CD14-positive monocyte (primary cell): ENCODE data around the gene FAIM2. TPM values are rescaled to one million over a fixed set of nuclear protein-coding genes. Genes with fewer than 3 reads are reported as not detected.

Source experiments
- DNase-seq, 3 donors: peaks; one replicate each; pipeline ENCODE4 v3.0.0-alpha.2; 2011 to 2022
- H2AFZ ChIP-seq: 2 replicates; pipeline ENCODE4 v1.6.0; 2012; ENCODE audit warnings: mild to moderate bottlenecking, low read depth, low read length, inconsistent platforms; ENCODE audit not compliant: insufficient read depth, poor library complexity, severe bottlenecking
- H3K27ac ChIP-seq, 2 donors: 1 replicate in 1 of 2; 2 replicates in 1 of 2; pipeline ENCODE4 v1.5.1; 2012 to 2013; ENCODE audit warnings: low read length in 2 of 2, control low read depth in 1 of 2, inconsistent platforms in 1 of 2, low read depth in 1 of 2, mild to moderate bottlenecking in 1 of 2
- H3K27me3 ChIP-seq, 2 donors: one replicate each; pipeline versions ENCODE4 v1.6.0 to v1.6.1; 2011 to 2013; ENCODE audit warnings: low read length in 2 of 2; ENCODE audit not compliant: control insufficient read depth in 2 of 2, insufficient read depth in 2 of 2
- H3K36me3 ChIP-seq, 2 donors: replicated peaks in 1 of 2; 1 replicate in 1 of 2; 2 replicates in 1 of 2; pipeline versions ENCODE4 v1.5.1 to v1.6.1; 2012 to 2013; ENCODE audit warnings: low read length in 2 of 2, control low read depth in 1 of 2, inconsistent platforms in 1 of 2, mild to moderate bottlenecking in 1 of 2; ENCODE audit not compliant: insufficient read depth in 2 of 2, control insufficient read depth in 1 of 2
- H3K4me1 ChIP-seq, 2 donors: 1 replicate in 1 of 2; 2 replicates in 1 of 2; pipeline versions ENCODE4 v1.5.1 to v1.6.1; 2012 to 2013; ENCODE audit warnings: low read length in 2 of 2, control low read depth in 1 of 2, inconsistent platforms in 1 of 2, mild to moderate bottlenecking in 1 of 2, moderate library complexity in 1 of 2; ENCODE audit not compliant: insufficient read depth in 2 of 2, control insufficient read depth in 1 of 2
- H3K4me2 ChIP-seq: replicated peaks from 2 replicates; pipeline ENCODE3; 2012; ENCODE audit warnings: low read length, moderate library complexity, mild to moderate bottlenecking; ENCODE audit not compliant: poor library complexity, severe bottlenecking; ENCODE audit errors: extremely low read depth
- H3K4me3 ChIP-seq, 3 experiments: fragments of 200-600 bp in 1 of 3; sonication (generic) in 1 of 3; replicated peaks in 1 of 3; 1 replicate in 2 of 3; 2 replicates in 1 of 3; pipeline ENCODE4 v1.5.1; 2011 to 2013; ENCODE audit warnings: low read length in 3 of 3, mild to moderate bottlenecking in 3 of 3, control low read depth in 2 of 3, low read depth in 2 of 3, inconsistent platforms in 1 of 3, moderate library complexity in 1 of 3
- H3K79me2 ChIP-seq: 2 replicates; pipeline ENCODE4 v1.6.0; 2012; ENCODE audit warnings: mild to moderate bottlenecking, control low read depth, inconsistent platforms, low read length, moderate library complexity; ENCODE audit not compliant: insufficient read depth
- H3K9ac ChIP-seq: 2 replicates; pipeline ENCODE4 v1.6.0; 2017; ENCODE audit warnings: low read length, mild to moderate bottlenecking; ENCODE audit not compliant: insufficient read depth, poor library complexity, severe bottlenecking
- H3K9me3 ChIP-seq, 2 donors: replicated peaks in 1 of 2; 1 replicate in 1 of 2; 2 replicates in 1 of 2; pipeline versions ENCODE4 v1.5.1 to v1.6.1; 2012 to 2013; ENCODE audit warnings: low read length in 2 of 2, control low read depth in 1 of 2; ENCODE audit not compliant: control insufficient read depth in 1 of 2, insufficient read depth in 1 of 2
- H4K20me1 ChIP-seq: 2 replicates; pipeline ENCODE4 v1.6.0; 2012; ENCODE audit warnings: mild to moderate bottlenecking, low read length, control low read depth, moderate library complexity; ENCODE audit not compliant: insufficient read depth
- H3K27ac Mint-ChIP-seq, 7 donors: one replicate each; pipeline ENCODE4 v1.8.0; 2020; ENCODE audit warnings: mild to moderate bottlenecking in 7 of 7, mixed read lengths in 7 of 7, moderate library complexity in 6 of 7, inconsistent platforms in 2 of 7
- H3K27me3 Mint-ChIP-seq, 3 donors: one replicate each; pipeline ENCODE4 v1.8.0; 2021 to 2022; ENCODE audit warnings: low read depth in 3 of 3, mild to moderate bottlenecking in 3 of 3, mixed read lengths in 3 of 3, moderate library complexity in 3 of 3, inconsistent platforms in 1 of 3
- H3K36me3 Mint-ChIP-seq, 2 donors: one replicate each; pipeline ENCODE4 v1.8.0; 2020; ENCODE audit warnings: mixed read lengths in 2 of 2, inconsistent platforms in 1 of 2, mild to moderate bottlenecking in 1 of 2
- H3K4me1 Mint-ChIP-seq: one replicate; pipeline ENCODE4 v1.8.0; 2020; ENCODE audit warnings: mild to moderate bottlenecking, mixed read lengths
- H3K4me3 Mint-ChIP-seq, 2 donors: one replicate each; pipeline ENCODE4 v1.8.0; 2020; ENCODE audit warnings: mild to moderate bottlenecking in 2 of 2, mixed read lengths in 2 of 2, moderate library complexity in 1 of 2
- H3K9me3 Mint-ChIP-seq, 7 donors: one replicate each; pipeline ENCODE4 v1.8.0; 2020 to 2022; ENCODE audit warnings: mixed read lengths in 7 of 7, mild to moderate bottlenecking in 6 of 7, moderate library complexity in 6 of 7, inconsistent platforms in 2 of 7
- WGBS: methylation state at CpG from one replicate; pipeline ENCODE4 v1.1.5; 2013; ENCODE audit warnings: missing lambda C conversion rate; ENCODE audit not compliant: insufficient coverage; 5-methylcytosine and 5-hydroxymethylcytosine counted together
- intact Hi-C, 2 donors: fragments of 100-400 bp; cut with micrococcal nuclease; formaldehyde crosslinking; loops; one replicate each; pipeline versions ENCODE4 v1.15.0 to v1.15.1; 2023
- polyA plus RNA-seq, 3 donors: library from polyadenylated mRNA; depleted of rRNA in 1 of 3; unstranded in 2 of 3; stranded (reverse) in 1 of 3; fragments of 300-500 nt in 2 of 3; fragments of >200 nt in 1 of 3; fragmentation: Illumina TruSeq in 2 of 3; gene quantifications; 1 replicate in 2 of 3; 2 replicates in 1 of 3; pipeline ENCODE4 v1.2.3, GENCODE V29; 2012 to 2021
- TF ChIP-seq, protein P1 (sequence below): fragments of 200-600 bp; IDR thresholded peaks from one replicate; pipeline ENCODE4 v1.8.0; 2022; ENCODE audit warnings: antibody characterized with exemption, mild to moderate bottlenecking

FAIM2 gene
- polyA plus RNA-seq, 3 donors, result not detected

DNA sequence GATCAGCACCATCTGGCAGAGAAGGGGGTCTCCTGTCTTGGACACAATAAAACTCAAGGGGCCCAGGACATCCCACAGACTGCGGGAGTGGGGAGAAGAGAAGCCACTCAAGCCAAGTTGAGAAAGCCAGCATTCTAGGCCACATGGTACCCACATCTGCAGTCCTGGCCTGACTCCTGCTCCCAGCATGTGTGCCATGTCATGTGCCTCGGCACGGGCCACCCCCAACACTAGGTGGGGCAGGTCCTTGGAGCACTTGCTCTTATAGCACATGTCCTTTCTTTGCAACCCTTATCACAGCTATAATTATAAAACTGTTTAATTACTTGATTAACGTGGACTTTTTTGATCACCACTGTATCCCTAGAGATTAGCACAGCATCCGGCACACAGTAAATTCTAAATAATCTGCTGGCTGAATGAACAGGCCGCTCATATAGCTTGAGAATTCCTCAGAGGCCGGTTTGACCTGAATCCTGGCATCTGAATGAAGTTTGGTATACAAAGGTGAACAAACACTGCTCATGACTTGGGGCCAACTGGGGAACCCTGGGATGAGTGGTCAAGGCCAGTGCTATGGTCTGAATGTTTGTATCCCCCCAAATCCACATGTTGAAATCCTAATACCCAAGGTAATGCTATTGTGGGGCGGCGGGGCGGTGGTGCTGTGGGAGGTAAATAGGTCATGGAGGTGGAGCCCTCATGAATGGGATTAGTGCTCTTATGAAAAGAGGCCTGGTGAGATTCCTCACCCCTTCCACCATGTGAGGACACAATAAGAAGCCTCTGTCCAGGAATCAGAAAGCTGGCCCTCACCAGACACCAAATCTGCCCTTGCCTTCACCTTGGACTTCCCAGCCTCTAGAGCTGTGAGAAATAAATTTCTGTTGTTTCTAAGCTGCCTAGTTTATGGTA lies 82.1 kb downstream of the FAIM2 start:
- Mint-ChIP-seq H3K4me1 (peaks cover 72% of the 10 kb centered on the region), H3K36me3 (peaks cover 17 to 33% of the 10 kb centered on the region in 2 donors), H3K27ac (peak overlapping the region; percentile 80 to 90 (median 87)), H3K27me3 (peaks cover 0 to 2% (median 0%) of the 10 kb centered on the region in 3 donors), H3K4me3 (peak overlapping the region; percentile 27 to 73), H3K9me3 (no peaks in the 10 kb centered on the region)
- peaks cover 13% of the 10 kb centered on the region for H3K79me2 ChIP-seq
- no peak overlapping the region for H2AFZ ChIP-seq
- H3K27me3 ChIP-seq, result no peaks in the 10 kb centered on the region
- intact Hi-C loops, result no loop called here
- TF ChIP-seq, protein P1, sequence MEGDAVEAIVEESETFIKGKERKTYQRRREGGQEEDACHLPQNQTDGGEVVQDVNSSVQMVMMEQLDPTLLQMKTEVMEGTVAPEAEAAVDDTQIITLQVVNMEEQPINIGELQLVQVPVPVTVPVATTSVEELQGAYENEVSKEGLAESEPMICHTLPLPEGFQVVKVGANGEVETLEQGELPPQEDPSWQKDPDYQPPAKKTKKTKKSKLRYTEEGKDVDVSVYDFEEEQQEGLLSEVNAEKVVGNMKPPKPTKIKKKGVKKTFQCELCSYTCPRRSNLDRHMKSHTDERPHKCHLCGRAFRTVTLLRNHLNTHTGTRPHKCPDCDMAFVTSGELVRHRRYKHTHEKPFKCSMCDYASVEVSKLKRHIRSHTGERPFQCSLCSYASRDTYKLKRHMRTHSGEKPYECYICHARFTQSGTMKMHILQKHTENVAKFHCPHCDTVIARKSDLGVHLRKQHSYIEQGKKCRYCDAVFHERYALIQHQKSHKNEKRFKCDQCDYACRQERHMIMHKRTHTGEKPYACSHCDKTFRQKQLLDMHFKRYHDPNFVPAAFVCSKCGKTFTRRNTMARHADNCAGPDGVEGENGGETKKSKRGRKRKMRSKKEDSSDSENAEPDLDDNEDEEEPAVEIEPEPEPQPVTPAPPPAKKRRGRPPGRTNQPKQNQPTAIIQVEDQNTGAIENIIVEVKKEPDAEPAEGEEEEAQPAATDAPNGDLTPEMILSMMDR, result no peak
- WGBS, result 35% methylated on average over 3 of the region's 10 CpGs
- no peaks in the 10 kb centered on the region for H3K9me3 ChIP-seq
- peak overlapping the region; percentile 36 to 74 for H3K27ac ChIP-seq
- peak overlapping the region; percentile 49 for H3K4me2 ChIP-seq
- peaks cover 28% of the 10 kb centered on the region for H4K20me1 ChIP-seq
- peaks cover 60 to 69% of the 10 kb centered on the region in 2 donors for H3K4me1 ChIP-seq
- peaks cover 2 to 15% of the 10 kb centered on the region in 2 donors for H3K36me3 ChIP-seq
- no peak overlapping the region for H3K9ac ChIP-seq
- H3K4me3 ChIP-seq, result peak overlapping the region in 1 of 3 experiments; percentile 45
- DNase-seq, result no peak

DNA sequence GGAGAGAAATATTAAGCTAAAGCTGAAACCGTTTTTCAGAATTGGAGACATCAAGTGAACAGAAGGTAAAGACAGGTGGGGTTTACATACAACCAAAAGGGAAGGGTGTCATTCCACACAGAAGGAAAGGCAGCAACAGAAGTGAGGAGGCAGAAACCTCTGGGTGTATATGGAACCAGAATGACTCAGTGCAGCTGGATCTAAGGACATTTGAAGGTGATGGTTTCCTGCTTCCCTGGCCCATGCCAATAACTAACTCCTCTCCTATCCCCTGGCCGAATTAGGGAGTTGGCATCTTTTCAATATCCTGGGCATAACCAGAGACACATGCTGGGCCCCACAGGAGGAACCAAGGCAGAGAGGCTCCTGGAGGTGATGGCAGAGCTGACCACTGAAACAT lies 83.9 kb downstream of the FAIM2 start:
- TF ChIP-seq, protein P1, result no peak
- Histone ChIP-seq H3K36me3 (peaks cover 2 to 32% of the 10 kb centered on the region in 2 donors), H3K4me2 (no peak overlapping the region), H3K9me3 (no peaks in the 10 kb centered on the region), H2AFZ (no peak overlapping the region), H3K79me2 (peaks cover 9% of the 10 kb centered on the region), H4K20me1 (peaks cover 21% of the 10 kb centered on the region), H3K9ac (no peak overlapping the region), H3K4me3 (no peak overlapping the region), H3K27ac (no peak overlapping the region), H3K4me1 (peaks cover 49 to 62% of the 10 kb centered on the region in 2 donors), H3K27me3 (no peaks in the 10 kb centered on the region)
- intact Hi-C loops, result no loop called here
- H3K27ac Mint-ChIP-seq, result peak overlapping the region in 6 of 7 donors; percentile 1 to 84 (median 26)
- DNase-seq, result no peak
- peaks cover 0 to 2% (median 0%) of the 10 kb centered on the region in 3 donors for H3K27me3 Mint-ChIP-seq
- no peaks in the 10 kb centered on the region for H3K9me3 Mint-ChIP-seq
- H3K36me3 Mint-ChIP-seq, result peaks cover 26 to 47% of the 10 kb centered on the region in 2 donors
- 75% methylated on average over 1 of the region's 2 CpGs for WGBS
- H3K4me1 Mint-ChIP-seq, result peaks cover 64% of the 10 kb centered on the region
- no peak overlapping the region for H3K4me3 Mint-ChIP-seq
